ENCODE results near the gene PLEKHO2. TPM values are rescaled to one million over a fixed set of nuclear protein-coding genes. Genes with fewer than 3 reads are reported as not detected.

The PLEKHO2 gene
- total and polyA plus RNA-seq, 2 of the 13 experiments (the other 11 are each of a cell fraction or from before 2014, with no cell fraction given) = 3.8 to 4.8 TPM

DNA sequence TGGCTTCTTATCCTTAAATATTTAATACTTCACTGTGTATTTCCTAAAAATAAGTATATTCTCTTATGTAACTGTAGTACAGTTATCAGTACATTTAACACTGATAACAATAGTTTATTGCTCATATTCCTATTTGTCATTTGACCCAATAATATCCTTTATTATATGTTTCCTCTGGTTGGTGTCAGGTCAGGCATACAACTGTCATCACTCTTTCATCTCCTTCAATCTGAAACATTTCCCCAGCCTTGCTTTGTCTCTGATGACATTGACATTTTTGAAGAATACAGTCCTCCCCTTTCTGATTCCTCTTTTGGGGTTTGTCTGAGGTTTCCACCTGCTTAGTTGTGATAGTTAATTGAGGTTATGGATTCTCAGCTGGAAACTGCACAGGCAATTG, 27.8 kb downstream of the PLEKHO2 start:
- CTCF ChIA-PET (ENCODE audit: low intra/inter-chr PET ratio, low total read pairs) = no interaction called here

GRCh38 chr15:64870353-64870752, 28.6 kb downstream of the PLEKHO2 start:
- no peak for DNase-seq (ENCODE audit: low spot score)
- Histone ChIP-seq H3K4me1 (ENCODE audit: insufficient read depth, low read length) (no peaks in the 10 kb centered on the region), H3K9ac (ENCODE audit: insufficient read depth, low read depth, low read length) (no peak overlapping the region), H3K27ac (ENCODE audit: extremely low read length, insufficient read depth, low read length) (no peak overlapping the region), H3K36me3 (replicated peaks in 1 of 2; ENCODE audit: control insufficient read depth in 1 of 2, insufficient read depth in 2 of 2, low read length in 2 of 2) (peaks cover 0 to 2% of the 10 kb centered on the region in 2 experiments; a peak in 1 of 5 replicates), H2AFZ (ENCODE audit: low read length) (no peak overlapping the region), H3K9me3 (ENCODE audit: low read length) (no peaks in the 10 kb centered on the region), H4K20me1 (ENCODE audit: insufficient read depth, low read length) (no peaks in the 10 kb centered on the region; the same call in 1 of the 2 replicates), H3K79me2 (ENCODE audit: insufficient read depth, low read length) (no peaks in the 10 kb centered on the region), H3K4me3 (replicated peaks in 1 of 3; ENCODE audit: insufficient read depth in 1 of 3, low read depth in 2 of 3, low read length in 3 of 3) (no peak overlapping the region), H3K4me2 (ENCODE audit: low read depth, low read length) (no peak overlapping the region), H3K27me3 (ENCODE audit: control insufficient read depth in 1 of 2, insufficient read depth in 2 of 2, low read length in 2 of 2) (no peaks in the 10 kb centered on the region)
- TF ChIP-seq BRF2 (CRISPR knock-in tag; IDR thresholded peaks at IDR 0.05) = no peak
- TF ChIP-seq CREB3 (CRISPR knock-in tag; IDR thresholded peaks at IDR 0.05) = no peak
- TF ChIP-seq GPBP1L1 (CRISPR knock-in tag; IDR thresholded peaks at IDR 0.05) = no peak
- TF ChIP-seq SMAD9 (CRISPR knock-in tag; IDR thresholded peaks at IDR 0.05) = no peak
- TF ChIP-seq, protein P1, sequence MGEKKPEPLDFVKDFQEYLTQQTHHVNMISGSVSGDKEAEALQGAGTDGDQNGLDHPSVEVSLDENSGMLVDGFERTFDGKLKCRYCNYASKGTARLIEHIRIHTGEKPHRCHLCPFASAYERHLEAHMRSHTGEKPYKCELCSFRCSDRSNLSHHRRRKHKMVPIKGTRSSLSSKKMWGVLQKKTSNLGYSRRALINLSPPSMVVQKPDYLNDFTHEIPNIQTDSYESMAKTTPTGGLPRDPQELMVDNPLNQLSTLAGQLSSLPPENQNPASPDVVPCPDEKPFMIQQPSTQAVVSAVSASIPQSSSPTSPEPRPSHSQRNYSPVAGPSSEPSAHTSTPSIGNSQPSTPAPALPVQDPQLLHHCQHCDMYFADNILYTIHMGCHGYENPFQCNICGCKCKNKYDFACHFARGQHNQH (CRISPR knock-in tag; IDR thresholded peaks at IDR 0.05) = no peak
- intact Hi-C loops (cut with micrococcal nuclease; ENCODE audit: unreplicated experiment) = no loop called here
- FAIRE-seq = no peak
- no TSS peak for BruUV-seq (replicated peaks)
- POLR2A ChIA-PET = no interaction called here
- in situ Hi-C loops (cut with HindIII; ENCODE audit: extremely low pct_ligation_motif_present, low pct_unique_long_range_greater_than_20kb) = no loop called here
- WGBS (ENCODE audit: low lambda C conversion rate) = 89% methylated on average over 8 of the region's 9 CpGs
- ATAC-seq = no peak
- CTCF ChIA-PET (ENCODE audit: low intra/inter-chr PET ratio, low total read pairs) = no interaction called here

More for the DNA sequence above, 27.8 kb downstream of the PLEKHO2 start:
- peaks cover 0 to 5% of the 10 kb centered on the region in 2 experiments; a peak in 1 of 5 replicates for H3K36me3 ChIP-seq (replicated peaks in 1 of 2; ENCODE audit: control insufficient read depth in 1 of 2, insufficient read depth in 2 of 2, low read length in 2 of 2)
- H3K27ac ChIP-seq (ENCODE audit: extremely low read length, insufficient read depth, low read length) = no peak overlapping the region
- H3K4me1 ChIP-seq (ENCODE audit: insufficient read depth, low read length) = no peaks in the 10 kb centered on the region
- no peak for DNase-seq (ENCODE audit: low spot score)
- H3K79me2 ChIP-seq (ENCODE audit: insufficient read depth, low read length) = no peaks in the 10 kb centered on the region
- intact Hi-C loops (cut with micrococcal nuclease; ENCODE audit: unreplicated experiment) = no loop called here
- TF ChIP-seq ZNF296 (CRISPR knock-in tag; conservative IDR thresholded peaks at IDR 0.05) (no peak), ZNF251 (CRISPR knock-in tag; IDR thresholded peaks at IDR 0.05) (no peak)
- BruUV-seq (replicated peaks) = no TSS peak
- no peak for ATAC-seq
- H3K27me3 ChIP-seq (ENCODE audit: control insufficient read depth in 1 of 2, insufficient read depth in 2 of 2, low read length in 2 of 2) = no peaks in the 10 kb centered on the region
- POLR2A ChIA-PET = no interaction called here
- no peaks in the 10 kb centered on the region; the same call in 1 of the 2 replicates for H4K20me1 ChIP-seq (ENCODE audit: insufficient read depth, low read length)
- no peak overlapping the region for H2AFZ ChIP-seq (ENCODE audit: low read length)
- no peak overlapping the region for H3K4me3 ChIP-seq (replicated peaks in 1 of 3; ENCODE audit: insufficient read depth in 1 of 3, low read depth in 2 of 3, low read length in 3 of 3)
- no peak overlapping the region for H3K4me2 ChIP-seq (ENCODE audit: low read depth, low read length)
- in situ Hi-C loops (cut with HindIII; ENCODE audit: extremely low pct_ligation_motif_present, low pct_unique_long_range_greater_than_20kb) = no loop called here
- FAIRE-seq = no peak
- H3K9ac ChIP-seq (ENCODE audit: insufficient read depth, low read depth, low read length) = no peak overlapping the region
- H3K9me3 ChIP-seq (ENCODE audit: low read length) = no peaks in the 10 kb centered on the region
